ENCODE data around the gene PRKACB.

DNA sequence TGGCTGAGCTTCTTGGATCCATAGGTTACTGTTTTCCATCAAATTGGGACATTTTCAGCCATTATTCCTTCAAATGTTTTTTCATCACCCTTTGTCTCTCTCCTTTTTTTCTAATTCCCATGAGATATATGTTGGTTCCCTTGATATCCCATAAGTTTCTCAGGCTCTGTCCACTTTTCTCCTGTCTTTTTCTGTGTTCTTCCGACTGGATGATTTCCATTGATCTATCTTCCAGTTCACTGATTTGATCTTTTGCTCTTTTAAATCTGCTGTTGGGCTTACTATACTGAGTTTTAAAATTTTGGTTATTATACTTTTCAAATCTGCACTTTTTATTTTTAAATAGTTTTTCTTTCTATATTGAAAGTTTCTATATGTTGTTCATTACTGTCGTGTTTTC is 18.2 kb downstream of the PRKACB start:
- TF ChIP-seq JUNB (IDR thresholded peaks at IDR 0.05) (no peak), POLR2AphosphoS5 (IDR thresholded peaks at IDR 0.05; ENCODE audit: low read length) (no peak)
